ENCODE measurements around the gene ZNF503.

The ZNF503 gene

GRCh38 chr10:75446508-75446907 lies 44.9 kb upstream of the ZNF503 start:
- TF ChIP-seq, protein P1, sequence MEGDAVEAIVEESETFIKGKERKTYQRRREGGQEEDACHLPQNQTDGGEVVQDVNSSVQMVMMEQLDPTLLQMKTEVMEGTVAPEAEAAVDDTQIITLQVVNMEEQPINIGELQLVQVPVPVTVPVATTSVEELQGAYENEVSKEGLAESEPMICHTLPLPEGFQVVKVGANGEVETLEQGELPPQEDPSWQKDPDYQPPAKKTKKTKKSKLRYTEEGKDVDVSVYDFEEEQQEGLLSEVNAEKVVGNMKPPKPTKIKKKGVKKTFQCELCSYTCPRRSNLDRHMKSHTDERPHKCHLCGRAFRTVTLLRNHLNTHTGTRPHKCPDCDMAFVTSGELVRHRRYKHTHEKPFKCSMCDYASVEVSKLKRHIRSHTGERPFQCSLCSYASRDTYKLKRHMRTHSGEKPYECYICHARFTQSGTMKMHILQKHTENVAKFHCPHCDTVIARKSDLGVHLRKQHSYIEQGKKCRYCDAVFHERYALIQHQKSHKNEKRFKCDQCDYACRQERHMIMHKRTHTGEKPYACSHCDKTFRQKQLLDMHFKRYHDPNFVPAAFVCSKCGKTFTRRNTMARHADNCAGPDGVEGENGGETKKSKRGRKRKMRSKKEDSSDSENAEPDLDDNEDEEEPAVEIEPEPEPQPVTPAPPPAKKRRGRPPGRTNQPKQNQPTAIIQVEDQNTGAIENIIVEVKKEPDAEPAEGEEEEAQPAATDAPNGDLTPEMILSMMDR (IDR thresholded peaks at IDR 0.05; ENCODE audit: control insufficient read depth, insufficient read depth, low read depth, low read length, missing control alignments), result no peak
- DNase-seq (ENCODE audit: low read depth), result no peak
- H3K4me3 ChIP-seq (ENCODE audit: control insufficient read depth, low read depth, low read length), result no peak overlapping the region

DNA sequence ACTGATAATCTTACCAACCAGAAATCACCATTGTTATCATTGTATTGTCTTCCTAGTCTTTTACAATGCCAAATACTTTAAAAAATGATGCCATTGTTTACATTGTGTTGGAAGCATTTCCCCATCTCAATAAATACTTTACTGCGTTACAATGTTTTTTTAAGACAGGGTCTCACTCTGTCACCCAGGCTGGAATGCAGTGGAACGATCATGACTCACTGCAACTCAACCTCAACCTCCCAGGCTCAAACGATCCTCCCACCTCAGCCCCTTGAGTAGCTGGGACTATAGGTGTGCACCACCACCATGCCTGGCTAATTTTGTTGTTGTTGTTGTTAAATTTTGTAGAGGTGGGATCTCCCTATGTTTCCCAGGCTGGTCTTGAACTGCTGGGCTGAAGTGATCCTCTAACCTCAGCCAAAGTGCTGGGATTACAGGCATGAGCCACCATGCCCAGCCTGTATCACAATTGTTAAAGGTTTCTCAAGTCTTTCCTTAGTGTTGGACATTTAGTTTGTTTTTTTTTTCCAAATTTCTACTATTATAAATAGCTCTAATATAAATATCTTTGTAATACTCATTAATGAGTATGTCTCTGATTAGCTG lies 43.3 kb upstream of the ZNF503 start:
- TF ChIP-seq, protein P1 (IDR thresholded peaks at IDR 0.05; ENCODE audit: control insufficient read depth, insufficient read depth, low read depth, low read length, missing control alignments), result no peak
- DNase-seq (ENCODE audit: low read depth), result no peak
- no peak overlapping the region for H3K4me3 ChIP-seq (ENCODE audit: control insufficient read depth, low read depth, low read length)

DNA sequence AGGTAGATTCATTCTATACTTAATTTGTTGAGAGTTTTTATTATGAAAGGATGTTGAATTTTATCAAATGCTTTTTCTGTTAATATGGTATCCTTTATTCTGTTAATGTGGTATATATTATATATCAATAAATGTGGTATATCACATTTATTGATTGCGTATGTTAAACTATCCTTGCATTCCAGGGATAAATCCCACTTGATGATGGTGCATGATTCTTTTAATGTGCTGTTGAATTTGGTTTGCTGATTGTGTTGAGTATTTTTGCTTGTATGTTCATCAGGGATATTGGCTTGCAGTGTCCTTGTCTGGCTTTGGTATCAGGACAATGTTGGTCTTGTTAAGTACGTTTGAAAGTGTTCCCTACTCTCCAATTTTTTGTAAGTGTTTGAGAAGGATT lies 41.8 kb upstream of the ZNF503 start:
- H3K4me3 ChIP-seq (ENCODE audit: control insufficient read depth, low read depth, low read length), result no peak overlapping the region
- TF ChIP-seq, protein P1 (IDR thresholded peaks at IDR 0.05; ENCODE audit: control insufficient read depth, insufficient read depth, low read depth, low read length, missing control alignments), result no peak
- DNase-seq (ENCODE audit: low read depth), result no peak

DNA sequence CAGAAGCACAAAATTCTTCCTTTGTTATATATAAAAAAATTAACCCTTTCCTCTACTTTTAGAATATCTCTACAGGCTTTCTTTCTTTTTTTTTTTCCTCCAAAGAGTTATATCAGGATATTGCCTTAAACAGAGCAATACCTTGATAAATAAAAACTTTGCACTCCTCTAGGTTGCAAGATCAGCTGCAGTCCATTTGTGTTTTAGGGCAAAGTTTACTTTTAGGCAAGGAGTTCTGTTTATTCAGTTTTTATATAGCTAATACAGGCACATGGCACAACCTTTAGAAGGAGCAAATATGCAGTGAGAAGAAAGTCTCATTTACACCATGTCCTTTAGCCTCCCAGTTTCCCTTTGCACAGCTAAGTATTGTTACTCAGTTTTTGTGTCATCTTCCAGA lies 40.1 kb upstream of the ZNF503 start:
- TF ChIP-seq, protein P1 (IDR thresholded peaks at IDR 0.05; ENCODE audit: control insufficient read depth, insufficient read depth, low read depth, low read length, missing control alignments), result no peak
- DNase-seq (ENCODE audit: low read depth), result no peak
- no peak overlapping the region for H3K4me3 ChIP-seq (ENCODE audit: control insufficient read depth, low read depth, low read length)

GRCh38 chr10:75441196-75441595 lies 39.6 kb upstream of the ZNF503 start:
- DNase-seq (ENCODE audit: low read depth), result no peak
- H3K4me3 ChIP-seq (ENCODE audit: control insufficient read depth, low read depth, low read length), result no peak overlapping the region
- TF ChIP-seq, protein P1 (IDR thresholded peaks at IDR 0.05; ENCODE audit: control insufficient read depth, insufficient read depth, low read depth, low read length, missing control alignments), result no peak

- TF ChIP-seq, protein P1 (IDR thresholded peaks at IDR 0.05; ENCODE audit: control insufficient read depth, insufficient read depth, low read depth, low read length, missing control alignments), result no peak
These were observed 38.8 kb upstream of the ZNF503 start for GRCh38 chr10:75440271-75440793.

More at GRCh38 chr10:75440271-75440793, 38.8 kb upstream of the ZNF503 start:
- H3K4me3 ChIP-seq (ENCODE audit: control insufficient read depth, low read depth, low read length), result no peak overlapping the region
- DNase-seq (ENCODE audit: low read depth), result no peak

Data from AG09309 (cell line).